Stimulated activated CD4-positive, alpha-beta T cell treated with anti-CD3 and anti-CD28 coated beads, Interleukin-1b, Interleukin-23, amount 100 ng/mL, for 4 hours (primary cell): ENCODE results near the gene PLAU.
"Not testable (repeated sequence)": the region's sequence is repeated elsewhere in the genome, so short reads cannot be mapped to it uniquely, and the experiment has no call there.

Experiments used
- DNase-seq, 2 donors: peaks; one replicate each; pipeline ENCODE4 v3.0.0-alpha.2; 2020; ENCODE audit warnings: low read depth in 2 of 2

The PLAU gene

DNA sequence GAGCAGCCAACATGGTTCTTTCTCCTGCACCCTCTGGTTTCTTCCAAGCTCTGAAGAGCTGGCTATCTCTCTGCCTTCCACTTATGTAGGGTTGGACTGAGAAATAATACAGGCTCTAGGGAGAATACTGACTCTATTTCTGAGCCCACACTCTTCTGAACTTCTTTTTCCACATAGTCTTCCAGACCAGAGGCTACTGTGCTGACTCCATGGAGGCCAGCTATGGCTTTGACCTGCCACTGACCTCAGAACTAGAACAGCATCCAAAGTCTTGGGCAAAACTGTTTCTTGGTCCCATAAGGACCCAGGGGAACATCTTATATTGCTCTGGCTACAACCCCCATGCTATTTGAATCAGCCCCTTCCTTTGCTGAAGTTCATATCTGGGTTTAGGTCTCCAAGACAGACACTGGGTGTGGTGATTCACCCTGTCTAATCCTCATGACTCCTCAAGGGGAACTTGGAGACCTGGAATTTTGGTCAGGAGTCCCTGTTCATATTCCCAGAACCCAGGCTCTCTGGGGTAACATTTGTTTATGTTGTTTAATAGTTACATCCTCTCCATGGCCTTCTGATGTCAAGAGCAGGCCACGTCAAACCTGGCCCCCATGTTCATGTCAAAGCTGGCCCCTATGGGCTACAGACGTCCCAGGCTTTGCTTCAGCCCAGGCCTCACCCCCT is 12.1 kb upstream of the PLAU start:
- no peak for DNase-seq

DNA sequence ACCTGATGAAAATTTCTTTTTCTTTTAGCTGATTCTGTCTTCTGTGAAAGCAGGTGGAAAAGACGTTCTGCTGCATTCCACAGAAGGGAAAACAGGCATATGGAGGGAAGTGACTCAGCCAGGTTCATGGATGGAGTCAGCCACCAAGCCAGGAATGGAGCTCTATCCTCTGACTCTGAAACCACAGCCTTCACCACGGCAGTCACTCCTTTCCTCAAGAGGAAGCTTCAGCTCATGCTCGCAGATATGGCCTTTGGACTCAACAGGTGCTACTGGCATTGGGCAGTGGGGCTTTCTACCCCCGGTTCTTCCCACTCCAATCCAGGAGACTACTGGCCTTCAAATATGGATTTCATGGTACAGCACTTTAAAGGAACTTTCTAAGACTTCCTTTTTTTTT is 11.5 kb upstream of the PLAU start:
- DNase-seq: no peak

DNA sequence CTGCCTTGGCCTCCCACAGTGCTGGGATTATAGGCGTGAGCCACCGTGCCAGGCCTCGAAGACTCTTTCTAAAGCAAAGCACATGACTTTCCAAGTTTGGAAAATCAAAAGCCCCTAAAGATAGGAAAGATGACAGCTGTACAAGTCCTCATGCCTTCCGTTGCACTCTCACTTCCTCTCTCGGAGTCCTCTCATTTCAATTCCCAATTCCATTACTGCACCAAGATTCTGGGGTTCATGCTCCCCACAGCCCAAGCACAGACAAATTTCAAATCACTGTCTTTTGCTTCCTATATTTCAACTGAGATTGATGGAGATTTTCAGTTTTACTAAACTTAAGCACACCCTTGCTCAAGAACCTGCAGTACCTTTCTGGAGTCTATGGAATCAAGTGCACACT is 10.9 kb upstream of the PLAU start:
- DNase-seq: no peak

DNA sequence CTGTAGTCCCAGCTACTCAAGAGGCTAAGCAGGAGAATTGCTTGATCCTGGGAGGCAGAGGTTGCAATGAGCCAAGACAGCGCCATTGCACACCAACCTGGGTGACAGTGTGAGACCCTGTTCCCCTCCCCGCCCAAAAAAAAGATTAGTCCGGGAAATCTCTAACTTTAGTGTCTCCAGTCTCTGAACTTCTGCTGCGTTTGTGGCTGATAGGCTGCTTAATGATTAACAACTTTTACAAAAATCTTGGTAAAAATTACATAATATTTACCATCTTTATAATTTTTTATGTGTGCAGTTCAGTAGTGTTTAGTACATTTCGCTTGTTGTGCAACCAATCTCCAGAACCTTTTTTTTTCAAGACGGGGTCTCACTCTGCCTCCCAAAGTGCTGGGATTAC is 9.7 kb upstream of the PLAU start:
- no peak for DNase-seq

DNA sequence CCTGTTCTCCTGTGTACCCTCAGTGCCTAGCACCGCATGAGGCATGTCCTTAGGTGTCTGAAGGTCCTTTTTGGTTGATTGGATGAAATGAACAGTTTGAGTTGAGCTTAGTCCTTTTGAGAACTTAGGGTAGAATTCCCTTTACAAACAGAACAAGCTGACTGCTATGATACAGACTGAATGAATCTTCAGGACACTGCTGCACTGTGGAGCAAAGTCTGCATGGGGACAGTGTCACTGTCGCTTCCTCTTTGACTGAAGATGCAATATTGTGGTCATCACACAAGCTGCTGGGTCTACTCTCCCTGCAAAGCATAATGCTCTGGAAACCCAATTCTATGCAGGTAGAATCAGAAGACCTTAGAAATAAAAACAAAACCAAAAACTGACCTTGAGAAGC is 8.6 kb upstream of the PLAU start:
- no peak for DNase-seq

DNA sequence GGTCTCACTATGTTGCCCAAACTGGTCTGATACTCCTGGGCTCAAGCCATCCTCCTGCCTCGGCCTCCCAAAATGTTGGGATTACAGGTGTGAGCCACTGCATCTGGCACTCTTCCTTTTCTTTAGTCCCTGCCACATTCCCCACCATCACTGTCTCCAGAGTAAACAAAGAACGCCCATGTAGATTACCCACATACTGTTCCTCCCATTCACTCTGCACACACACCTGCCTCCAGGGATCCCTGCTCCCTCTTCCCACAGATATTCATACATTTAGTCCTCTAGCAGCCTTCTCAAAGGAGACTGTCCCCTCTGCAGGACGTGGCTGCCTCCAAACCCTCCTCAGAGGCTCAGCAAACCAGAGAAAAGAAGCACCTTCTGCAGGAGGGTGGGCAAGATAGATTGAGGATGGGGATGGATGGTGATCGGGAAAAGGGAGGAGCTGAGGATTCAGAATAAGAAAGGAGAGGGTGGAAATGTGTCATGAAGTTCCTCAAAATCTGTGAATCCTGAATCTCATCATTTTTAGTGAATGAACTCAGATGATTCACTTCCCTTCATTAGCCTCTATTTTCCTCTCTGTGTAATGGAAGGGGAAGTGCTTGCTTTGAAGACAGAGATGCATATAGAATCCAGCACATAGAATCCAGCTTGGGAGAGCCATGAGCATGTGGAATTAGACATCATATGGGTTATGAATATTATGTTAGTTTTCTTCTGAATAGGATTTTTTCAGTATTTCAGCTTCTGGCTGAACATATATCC is 5.5 kb upstream of the PLAU start:
- DNase-seq: no peak

DNA sequence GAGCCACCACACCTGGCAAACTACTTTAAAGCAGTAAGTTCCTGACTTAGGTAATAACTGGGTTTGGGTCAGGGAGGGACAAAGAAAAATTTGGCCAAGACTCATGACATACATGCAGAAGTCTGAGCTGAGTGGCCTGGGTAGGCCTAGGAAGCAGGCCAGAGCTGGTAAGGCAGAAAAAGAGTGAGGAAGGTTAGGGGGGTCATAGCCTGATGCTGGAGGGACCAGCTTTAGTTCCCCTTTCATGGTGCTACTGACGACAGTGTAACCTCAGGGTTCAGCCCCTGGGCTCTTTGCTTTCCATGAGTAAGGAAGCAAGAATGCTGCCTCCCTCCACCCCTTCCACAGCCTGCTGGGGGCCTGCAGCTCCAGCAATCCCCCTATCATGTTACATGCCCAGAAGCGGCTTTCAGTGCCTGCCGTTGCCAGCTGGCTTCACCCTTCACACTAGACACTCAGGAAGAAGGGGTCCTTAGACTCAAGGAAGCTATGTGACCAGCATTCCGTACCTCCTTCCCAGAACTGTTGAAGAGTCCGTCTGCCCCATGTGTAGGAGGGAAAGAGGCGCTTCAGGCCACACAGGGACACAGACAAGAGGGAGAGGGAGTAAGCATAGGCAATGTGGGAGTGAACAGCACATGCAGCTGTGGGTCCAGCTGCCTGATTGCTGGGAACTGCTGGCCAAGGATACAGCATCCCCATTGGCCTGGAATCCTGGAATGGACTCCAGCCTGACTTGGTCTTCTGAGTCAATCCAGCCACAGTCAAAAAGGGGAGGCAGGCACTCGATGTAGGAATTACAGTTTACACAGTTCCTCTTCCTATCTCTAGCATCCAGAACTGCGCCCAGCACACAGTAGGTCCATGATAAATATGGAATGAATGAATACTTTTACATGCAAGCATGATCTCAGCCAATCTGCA is 4.1 kb upstream of the PLAU start:
- DNase-seq: no peak

DNA sequence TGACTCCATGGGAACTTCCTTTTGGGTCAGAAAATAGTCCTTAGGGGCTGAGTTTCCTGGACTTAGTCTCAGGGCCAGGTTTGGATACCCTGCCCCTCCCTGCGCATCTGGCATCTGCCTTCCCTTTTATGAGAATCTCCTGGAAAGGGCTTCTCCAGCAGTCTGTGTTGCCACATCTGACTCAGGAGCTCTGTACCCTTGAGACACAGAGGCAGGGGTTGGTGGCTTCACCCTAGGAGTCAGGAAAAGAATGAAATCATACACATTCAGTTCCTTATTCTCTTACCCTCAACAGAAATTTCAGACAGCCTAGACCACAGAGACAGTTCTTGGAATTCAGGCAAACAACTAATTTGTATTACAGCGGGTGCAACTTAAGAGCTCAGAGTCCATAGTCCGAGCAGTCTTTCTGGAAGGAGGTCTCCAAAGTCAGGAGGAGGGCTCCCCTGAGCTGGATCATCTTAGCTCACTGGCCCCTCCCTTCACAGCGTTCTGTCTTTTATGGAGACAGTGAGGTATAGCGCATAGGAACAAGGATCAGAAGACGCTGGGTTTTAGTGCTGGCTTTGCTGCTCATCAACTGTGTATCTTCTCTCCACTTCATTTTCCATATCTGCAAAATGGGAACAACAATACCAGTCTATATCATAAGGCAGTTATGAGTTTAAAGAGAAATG is 3.0 kb upstream of the PLAU start:
- no peak for DNase-seq

DNA sequence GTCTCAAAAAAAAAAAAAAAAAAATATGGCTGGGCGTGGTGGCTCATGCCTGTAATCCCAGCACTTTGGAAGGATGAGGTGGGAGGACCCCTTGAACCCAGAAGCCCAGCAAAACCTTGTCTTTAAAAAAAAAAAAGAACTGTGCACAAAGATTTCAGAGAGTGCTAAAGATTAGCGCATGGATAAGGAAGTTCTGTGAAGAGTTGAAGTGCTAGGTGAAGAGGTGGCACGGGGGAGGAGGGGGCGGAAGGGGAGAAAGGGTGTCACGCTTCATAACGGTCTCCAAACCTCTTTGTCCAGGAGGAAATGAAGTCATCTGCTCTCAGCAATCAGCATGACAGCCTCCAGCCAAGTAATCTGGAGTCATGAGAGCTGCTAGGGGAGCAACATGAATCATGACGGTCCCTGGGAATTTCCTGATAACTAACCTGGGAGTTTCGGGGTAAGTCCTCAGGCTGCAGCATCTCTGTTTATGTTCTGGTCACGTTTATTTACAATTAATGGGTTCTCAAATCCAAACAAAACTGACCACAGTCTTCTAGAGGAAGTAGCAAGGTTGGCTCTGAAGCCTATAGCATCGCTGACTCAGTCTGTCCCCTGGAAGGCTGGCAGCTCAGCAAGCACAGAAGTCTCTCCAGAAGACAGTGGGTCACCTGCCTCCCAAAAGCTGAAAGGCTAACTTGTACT is 1.9 kb upstream of the PLAU start:
- peak; percentile 52 to 68 for DNase-seq

DNA sequence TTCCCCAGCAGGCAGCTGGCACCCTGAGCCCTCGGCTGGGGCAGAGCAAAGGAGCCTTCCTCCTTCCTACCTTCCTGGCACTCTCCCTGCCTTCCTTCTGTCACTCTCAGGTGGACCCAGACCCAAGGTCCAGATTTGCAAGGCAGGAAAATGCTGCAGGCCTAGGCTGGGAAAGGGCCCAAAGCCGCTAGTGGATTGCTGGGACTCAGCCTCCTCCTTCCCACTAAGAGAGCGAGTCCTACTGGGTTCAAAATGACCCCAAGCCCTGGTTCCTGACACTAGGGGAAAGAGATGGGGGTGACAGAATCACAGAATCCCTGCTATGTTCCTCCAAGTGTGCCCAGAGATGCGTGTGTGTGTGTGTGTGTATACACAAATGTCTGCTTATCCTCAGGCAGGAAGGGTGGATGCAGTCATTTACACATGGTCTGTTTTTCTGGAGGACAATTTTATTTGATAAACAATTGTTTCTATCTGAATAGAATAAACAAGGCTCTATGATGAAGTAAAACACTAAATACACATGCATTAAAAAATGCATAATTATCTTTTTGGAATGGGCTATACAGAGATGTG is 1.3 kb upstream of the PLAU start:
- no peak for DNase-seq

DNA sequence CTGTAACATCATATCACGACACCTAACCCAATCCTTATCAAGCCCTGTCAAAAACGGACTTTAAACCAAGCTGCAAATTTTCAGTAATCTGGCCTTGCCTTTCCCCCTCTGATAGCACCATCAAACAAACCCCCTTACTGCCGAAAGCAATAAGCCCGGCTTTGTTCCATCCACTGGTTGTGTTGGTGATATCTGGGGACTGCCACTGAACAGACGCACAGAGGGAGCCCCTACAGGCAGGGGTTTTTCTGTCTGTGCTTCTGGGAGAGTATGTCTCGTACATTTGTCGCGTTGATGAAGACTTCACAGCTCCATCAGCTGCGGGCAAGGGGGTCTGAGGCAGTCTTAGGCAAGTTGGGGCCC is 550 bp upstream of the PLAU start:
- no peak for DNase-seq

DNA sequence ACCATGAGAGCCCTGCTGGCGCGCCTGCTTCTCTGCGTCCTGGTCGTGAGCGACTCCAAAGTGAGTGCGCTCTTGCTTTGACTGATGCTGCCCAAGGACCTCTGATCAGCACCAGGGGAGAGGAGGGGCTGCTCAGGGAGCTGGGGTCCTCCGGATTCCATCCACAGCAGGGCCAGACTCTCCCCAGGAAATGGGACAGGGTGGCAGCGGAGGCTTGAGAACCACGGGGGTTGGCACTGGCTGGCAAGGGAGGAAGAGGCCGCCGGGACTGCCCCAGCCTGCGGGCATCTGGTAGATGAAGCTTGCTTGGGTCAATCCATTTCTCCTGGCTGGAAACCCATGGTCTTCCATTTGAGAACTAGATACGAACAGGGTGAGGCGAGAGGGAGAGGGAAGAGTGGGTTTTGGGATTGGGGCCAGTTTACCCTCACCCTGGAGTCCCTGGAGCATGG is 647 bp downstream of the PLAU start:
- DNase-seq: peak in 1 of 2 donors; percentile 15

DNA sequence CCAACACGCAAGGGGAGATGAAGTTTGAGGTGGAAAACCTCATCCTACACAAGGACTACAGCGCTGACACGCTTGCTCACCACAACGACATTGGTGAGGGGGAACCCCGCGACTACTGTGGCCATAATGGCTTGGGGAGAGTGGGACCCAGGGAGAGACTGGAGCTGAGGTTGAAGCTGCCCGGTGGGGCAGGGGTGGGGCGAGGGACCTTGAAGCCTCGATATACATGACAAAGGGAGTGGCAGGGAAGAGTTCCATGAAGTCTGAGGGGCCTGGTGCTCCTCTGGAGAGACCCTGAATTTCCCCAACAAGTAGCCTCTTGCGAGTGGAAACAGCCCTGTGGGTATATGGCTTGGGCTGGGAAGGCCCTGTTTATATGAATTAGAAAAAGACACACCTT is 3.1 kb downstream of the PLAU start:
- no peak for DNase-seq

DNA sequence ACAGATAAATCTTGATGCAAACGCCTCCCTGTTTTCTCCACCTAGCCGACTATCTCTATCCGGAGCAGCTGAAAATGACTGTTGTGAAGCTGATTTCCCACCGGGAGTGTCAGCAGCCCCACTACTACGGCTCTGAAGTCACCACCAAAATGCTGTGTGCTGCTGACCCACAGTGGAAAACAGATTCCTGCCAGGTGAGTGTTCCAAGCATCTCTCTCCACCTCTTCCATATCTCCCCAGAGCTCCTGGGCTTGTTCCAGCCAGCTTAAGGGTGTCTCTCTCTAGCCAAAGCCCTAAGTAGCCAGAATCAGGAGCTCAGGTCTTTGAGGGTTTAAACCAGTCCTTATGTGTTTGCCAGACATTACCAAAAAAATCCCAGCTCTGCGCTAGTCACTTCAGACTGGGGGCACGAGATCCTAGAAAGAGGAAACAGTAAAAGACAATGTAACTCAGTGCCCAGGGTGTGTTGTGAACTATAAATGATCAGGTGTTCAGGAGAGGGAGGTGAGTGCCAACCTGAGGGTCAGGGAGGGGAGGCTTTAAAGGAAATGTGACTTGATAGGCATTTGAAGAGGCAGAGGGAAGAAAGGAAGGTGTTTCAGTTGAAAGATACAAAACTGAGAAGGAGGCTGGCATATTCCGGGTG is 4.4 kb downstream of the PLAU start:
- DNase-seq: no peak

DNA sequence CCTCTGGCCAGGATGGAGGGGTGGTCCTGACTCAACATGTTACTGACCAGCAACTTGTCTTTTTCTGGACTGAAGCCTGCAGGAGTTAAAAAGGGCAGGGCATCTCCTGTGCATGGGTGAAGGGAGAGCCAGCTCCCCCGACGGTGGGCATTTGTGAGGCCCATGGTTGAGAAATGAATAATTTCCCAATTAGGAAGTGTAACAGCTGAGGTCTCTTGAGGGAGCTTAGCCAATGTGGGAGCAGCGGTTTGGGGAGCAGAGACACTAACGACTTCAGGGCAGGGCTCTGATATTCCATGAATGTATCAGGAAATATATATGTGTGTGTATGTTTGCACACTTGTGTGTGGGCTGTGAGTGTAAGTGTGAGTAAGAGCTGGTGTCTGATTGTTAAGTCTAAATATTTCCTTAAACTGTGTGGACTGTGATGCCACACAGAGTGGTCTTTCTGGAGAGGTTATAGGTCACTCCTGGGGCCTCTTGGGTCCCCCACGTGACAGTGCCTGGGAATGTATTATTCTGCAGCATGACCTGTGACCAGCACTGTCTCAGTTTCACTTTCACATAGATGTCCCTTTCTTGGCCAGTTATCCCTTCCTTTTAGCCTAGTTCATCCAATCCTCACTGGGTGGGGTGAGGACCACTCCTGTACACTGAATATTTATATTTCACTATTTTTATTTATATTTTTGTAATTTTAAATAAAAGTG is 6.0 kb downstream of the PLAU start:
- DNase-seq: no peak

DNA sequence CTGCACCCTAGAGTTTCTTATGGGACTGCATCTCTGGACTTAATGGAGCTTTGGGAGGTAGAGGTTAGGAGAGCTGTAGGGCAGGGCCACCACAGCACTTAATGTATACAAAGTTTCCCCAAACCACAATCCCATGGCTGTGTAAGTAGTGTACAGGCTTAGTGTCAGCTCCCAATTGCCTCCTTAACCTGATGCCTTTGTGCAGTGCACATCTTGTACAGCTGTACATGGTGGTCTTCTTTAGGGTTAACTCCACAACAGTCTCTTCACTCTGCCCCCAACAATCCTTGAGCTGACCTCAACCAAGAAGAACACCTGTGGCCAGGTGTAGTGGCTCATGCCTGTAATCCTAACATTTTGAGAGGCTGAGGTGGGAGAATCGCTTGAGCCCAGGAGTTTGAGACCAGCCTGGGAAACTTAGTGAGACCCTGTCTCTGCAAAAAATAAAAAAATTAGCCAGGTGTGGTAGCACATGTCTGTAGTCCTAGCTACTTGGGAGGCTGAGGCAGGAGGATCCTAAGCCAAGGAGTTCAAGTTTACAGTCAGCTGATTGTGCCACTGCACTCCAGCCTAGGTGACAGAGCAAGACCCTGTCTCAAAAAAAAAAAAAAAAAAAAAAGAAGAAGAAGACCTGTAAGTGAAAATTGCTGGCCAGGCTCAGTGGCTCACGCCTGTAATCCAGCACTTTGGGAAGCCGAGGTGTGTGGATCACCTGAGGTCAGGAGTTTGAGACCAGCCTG is 6.8 kb downstream of the PLAU start:
- DNase-seq: no peak

DNA sequence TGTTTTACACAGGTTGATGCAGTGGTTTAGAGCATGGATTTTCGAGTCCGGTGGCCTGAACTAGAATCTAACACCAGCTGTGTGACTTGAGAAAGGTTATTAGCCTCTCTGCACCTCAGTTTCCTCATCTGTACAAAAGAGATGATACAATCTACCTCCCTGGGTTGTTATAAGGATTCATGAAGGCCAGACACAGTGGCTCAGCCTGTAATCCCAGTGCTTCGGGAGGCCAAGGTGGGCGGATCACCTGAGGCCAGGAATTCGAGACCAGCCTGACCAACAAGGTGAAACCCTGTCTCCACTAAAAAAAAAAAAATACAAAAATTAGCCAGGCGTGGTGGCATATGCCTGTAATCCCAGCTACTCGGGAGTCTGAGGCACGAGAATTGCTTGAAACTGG is 8.5 kb downstream of the PLAU start:
- not testable (repeated sequence) for DNase-seq

DNA sequence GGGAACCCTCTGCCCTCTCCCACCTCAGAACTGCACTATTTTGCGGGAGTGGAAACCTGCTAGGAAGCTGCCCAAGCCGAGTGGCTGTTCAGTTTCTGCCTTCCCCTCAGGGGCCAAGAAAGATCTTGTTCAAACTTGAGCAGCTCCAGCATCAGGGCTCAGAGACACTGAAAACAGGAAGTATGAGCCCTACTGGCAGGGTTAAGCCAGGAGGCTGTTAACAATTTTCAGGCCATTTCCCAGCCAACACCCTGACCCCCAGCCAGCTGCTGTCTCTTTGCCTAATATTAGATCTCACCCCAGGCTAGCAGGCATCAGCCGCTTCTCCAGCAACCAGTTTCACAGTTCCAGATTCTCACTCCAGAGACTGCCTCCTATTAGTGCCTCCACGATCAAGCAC is 9.2 kb downstream of the PLAU start:
- no peak for DNase-seq
